NCI-H1436 treated with DMSO at 0.1 percent for 48 hours (cell line): ENCODE data around the gene RTP3.
"Not testable (repeated sequence)": the region's sequence is repeated elsewhere in the genome, so short reads cannot be mapped to it uniquely, and the experiment has no call there.

Experiments used
- DNase-seq: peaks from one replicate; lab custom pipeline; 2025; lab: John Stamatoyannopoulos, UW

Gene RTP3

DNA sequence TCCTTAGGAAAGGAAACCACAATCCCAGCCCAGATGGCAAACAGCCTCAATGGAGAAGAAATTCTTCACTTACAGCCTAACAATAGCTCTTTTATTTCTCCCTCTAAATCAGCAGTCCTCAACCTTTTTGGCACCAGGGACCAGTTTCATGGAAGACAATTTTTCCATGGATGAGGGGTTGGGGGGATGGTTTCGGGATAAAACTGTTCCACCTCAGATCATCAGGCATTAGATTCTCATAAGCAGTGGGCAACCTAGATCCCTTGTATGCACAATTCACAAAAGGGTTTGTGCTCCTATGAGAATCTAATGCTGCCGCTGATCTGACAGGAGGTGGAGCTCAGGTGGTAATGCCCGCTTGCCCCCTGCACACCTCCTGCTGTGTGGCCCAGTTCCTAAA is 50.8 kb downstream of the RTP3 start:
- not testable (repeated sequence) for DNase-seq

DNA sequence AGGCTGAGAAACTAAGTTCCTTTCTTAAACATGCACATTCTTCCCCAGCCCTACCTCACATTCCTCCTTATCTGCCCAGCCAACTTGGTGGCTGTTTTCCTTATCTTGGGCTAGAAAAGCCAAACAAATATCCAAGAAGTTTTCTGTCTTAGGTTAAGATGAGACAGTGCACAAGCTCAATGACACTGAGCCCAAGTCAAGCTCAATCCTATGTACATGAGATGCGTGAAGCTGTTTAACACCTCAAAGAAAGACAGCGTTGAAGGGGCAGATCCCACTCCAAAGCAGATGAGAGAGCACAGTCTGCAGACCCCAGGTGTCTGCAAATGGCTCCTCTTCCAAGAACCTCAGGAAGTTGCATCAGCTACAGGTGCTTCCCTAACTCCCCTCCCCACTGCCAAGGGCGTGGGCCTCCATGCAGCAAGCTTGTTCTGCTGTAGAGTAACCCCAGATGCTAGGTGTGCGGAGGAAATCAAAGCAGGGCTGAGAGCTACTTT is 51.7 kb downstream of the RTP3 start:
- DNase-seq = no peak

DNA sequence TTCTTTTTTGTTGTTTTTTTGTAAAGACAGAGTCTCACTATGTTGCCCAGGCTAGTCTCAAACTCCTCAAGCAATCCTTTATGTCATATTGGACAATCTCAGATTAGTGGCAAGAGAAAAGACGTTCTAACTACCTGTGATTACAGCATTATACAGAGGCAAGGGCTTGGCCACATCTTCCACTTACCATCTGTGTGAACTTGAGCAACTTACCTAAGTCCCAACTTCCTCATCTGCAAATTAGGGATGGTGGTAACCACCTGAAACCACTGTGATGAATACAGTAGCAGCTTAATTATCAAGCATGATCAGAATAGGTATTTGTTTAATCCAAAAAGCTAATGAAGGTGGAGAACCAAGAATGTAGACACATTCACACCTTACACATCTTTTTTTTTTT is 52.2 kb downstream of the RTP3 start:
- no peak for DNase-seq
